RWPE1 (cell line): ENCODE data around the gene ASB2.

Experiments
- CTCF ChIA-PET: fragments of 350-600 bp; sonication (Branson Sonifier 250); formaldehyde crosslinking; extraction: SDS; loops from one replicate; lab custom pipeline; 2021; lab: Yijun Ruan, JAX
- POLR2A ChIA-PET: fragments of 400-600 bp; formaldehyde crosslinking; extraction: SDS; loops from one replicate; lab custom pipeline; 2020; ENCODE audit warnings: antibody characterized with exemption; ENCODE audit not compliant: low non-redundant PET; lab: Yijun Ruan, JAX
- DNase-seq: peaks from one replicate; pipeline ENCODE4 v3.0.0; 2012; ENCODE audit warnings: low spot score
- H3K27ac ChIP-seq: fragments of 450-650 bp; 2 replicates; pipeline ENCODE4 v1.5.1; 2017
- CTCF ChIP-seq: fragments of 450-650 bp; conservative IDR thresholded peaks from 2 replicates; pipeline ENCODE4 v1.5.1; 2017; ENCODE audit warnings: low read depth, mild to moderate bottlenecking

ASB2 gene

GRCh38 chr14:93940437-93940836 lies 35.9 kb downstream of the ASB2 start:
- POLR2A ChIA-PET = no interaction called here
- CTCF ChIA-PET = interaction anchor here (0.6 to 3.1 kb wide), 15 partner anchors 9 to 1556 kb away, joined by 3 to 39 read pairs (median 6); partner anchors contain the start of gene CCDC197
- DNase-seq = no peak

GRCh38 chr14:93939304-93940229 lies 36.8 kb downstream of the ASB2 start:
- ChIA-PET CTCF (interaction anchor here (0.6 to 3.1 kb wide), 19 partner anchors 9 to 1557 kb away, joined by 3 to 39 read pairs (median 5); partner anchors contain the start of gene CCDC197), POLR2A (interaction anchor here (1.4 kb wide), 1 partner anchor 62 kb away, joined by 3 read pairs; no protein-coding TSS in a partner anchor)
- peak; percentile 70 for TF ChIP-seq CTCF
- DNase-seq = peak; percentile 71
- H3K27ac ChIP-seq = peak overlapping the region; percentile 88; the same call in 1 of the 2 replicates

More at GRCh38 chr14:93940437-93940836, 35.9 kb downstream of the ASB2 start:
- H3K27ac ChIP-seq = peak overlapping the region; percentile 88
- TF ChIP-seq CTCF = no peak

- no peak for DNase-seq
- no peak overlapping the region for H3K27ac ChIP-seq
- no peak for TF ChIP-seq CTCF
- ChIA-PET CTCF (interaction anchor here (0.5 to 3.1 kb wide), 10 partner anchors 14 to 1832 kb away, joined by 3 to 39 read pairs (median 7); no protein-coding TSS in a partner anchor), POLR2A (interaction anchor here (1.4 kb wide), 1 partner anchor 63 kb away, joined by 3 read pairs; no protein-coding TSS in a partner anchor)
Observed at GRCh38 chr14:93938751-93939303, 37.5 kb downstream of the ASB2 start.

GRCh38 chr14:93937519-93937918 lies 38.9 kb downstream of the ASB2 start:
- POLR2A ChIA-PET = interaction anchor here (0.6 to 0.9 kb wide), 2 partner anchors 9 to 128 kb away, joined by 3 to 5 read pairs; no protein-coding TSS in a partner anchor
- peak; percentile 81 for DNase-seq
- CTCF ChIA-PET = interaction anchor here (0.6 to 2.2 kb wide), 7 partner anchors 11 to 723 kb away, joined by 3 to 11 read pairs (median 4); no protein-coding TSS in a partner anchor
- no peak for TF ChIP-seq CTCF
- peak overlapping the region; percentile 61 for H3K27ac ChIP-seq

GRCh38 chr14:93936926-93937325 lies 39.4 kb downstream of the ASB2 start:
- DNase-seq = no peak
- POLR2A ChIA-PET = interaction anchor here (0.9 kb wide), 1 partner anchor 9 kb away, joined by 3 read pairs; no protein-coding TSS in a partner anchor
- peak overlapping the region; percentile 61; the same call in 1 of the 2 replicates for H3K27ac ChIP-seq
- CTCF ChIA-PET = interaction anchor here (0.6 to 2.2 kb wide), 13 partner anchors 12 to 1048 kb away, joined by 3 to 11 read pairs (median 3); no protein-coding TSS in a partner anchor
- TF ChIP-seq CTCF = no peak
